ENCODE results near the gene PPP1R26. TPM values are rescaled to one million over a fixed set of nuclear protein-coding genes. Genes with fewer than 3 reads are reported as not detected.
A peak's percentile ranks its signal among the peaks of the same experiment; 100 is the strongest.

PPP1R26 gene
- total RNA-seq, 1 donor from 2014 or later: 50.2 TPM

GRCh38 chr9:135502168-135502872, 22.7 kb downstream of the PPP1R26 start:
- no peaks in the 10 kb centered on the region for H3K9me3 Mint-ChIP-seq (ENCODE audit: low read depth)
- peaks cover 2% of the 10 kb centered on the region for H3K36me3 Mint-ChIP-seq (ENCODE audit: insufficient read depth)
- H3K4me3 Mint-ChIP-seq (ENCODE audit: low read depth): peak overlapping the region; percentile 91
- H3K4me1 Mint-ChIP-seq (ENCODE audit: low read depth): peaks cover 12% of the 10 kb centered on the region
- no peaks in the 10 kb centered on the region for H3K27me3 Mint-ChIP-seq
- no peak overlapping the region for H3K27ac Mint-ChIP-seq
- no peak for DNase-seq (ENCODE audit: low spot score, unreplicated experiment)
- no peak for TF ChIP-seq CTCF (IDR thresholded peaks at IDR 0.05; ENCODE audit: unreplicated experiment)

GRCh38 chr9:135502873-135503321, 23.3 kb downstream of the PPP1R26 start:
- no peak for TF ChIP-seq CTCF (IDR thresholded peaks at IDR 0.05; ENCODE audit: unreplicated experiment)
- H3K27ac Mint-ChIP-seq: no peak overlapping the region
- DNase-seq (ENCODE audit: low spot score, unreplicated experiment): no peak
- peak overlapping the region; percentile 37 for H3K4me3 Mint-ChIP-seq (ENCODE audit: low read depth)
- H3K27me3 Mint-ChIP-seq: no peaks in the 10 kb centered on the region
- peaks cover 2% of the 10 kb centered on the region for H3K36me3 Mint-ChIP-seq (ENCODE audit: insufficient read depth)
- peaks cover 12% of the 10 kb centered on the region for H3K4me1 Mint-ChIP-seq (ENCODE audit: low read depth)
- no peaks in the 10 kb centered on the region for H3K9me3 Mint-ChIP-seq (ENCODE audit: low read depth)

GRCh38 chr9:135503371-135504261, 24.0 kb downstream of the PPP1R26 start:
- Mint-ChIP-seq H3K27me3 (no peaks in the 10 kb centered on the region), H3K27ac (no peak overlapping the region), H3K4me1 (ENCODE audit: low read depth) (peaks cover 12% of the 10 kb centered on the region), H3K4me3 (ENCODE audit: low read depth) (peak overlapping the region; percentile 41), H3K9me3 (ENCODE audit: low read depth) (no peaks in the 10 kb centered on the region), H3K36me3 (ENCODE audit: insufficient read depth) (peaks cover 2% of the 10 kb centered on the region)
- DNase-seq (ENCODE audit: low spot score, unreplicated experiment): no peak
- TF ChIP-seq CTCF (IDR thresholded peaks at IDR 0.05; ENCODE audit: unreplicated experiment): no peak

DNA sequence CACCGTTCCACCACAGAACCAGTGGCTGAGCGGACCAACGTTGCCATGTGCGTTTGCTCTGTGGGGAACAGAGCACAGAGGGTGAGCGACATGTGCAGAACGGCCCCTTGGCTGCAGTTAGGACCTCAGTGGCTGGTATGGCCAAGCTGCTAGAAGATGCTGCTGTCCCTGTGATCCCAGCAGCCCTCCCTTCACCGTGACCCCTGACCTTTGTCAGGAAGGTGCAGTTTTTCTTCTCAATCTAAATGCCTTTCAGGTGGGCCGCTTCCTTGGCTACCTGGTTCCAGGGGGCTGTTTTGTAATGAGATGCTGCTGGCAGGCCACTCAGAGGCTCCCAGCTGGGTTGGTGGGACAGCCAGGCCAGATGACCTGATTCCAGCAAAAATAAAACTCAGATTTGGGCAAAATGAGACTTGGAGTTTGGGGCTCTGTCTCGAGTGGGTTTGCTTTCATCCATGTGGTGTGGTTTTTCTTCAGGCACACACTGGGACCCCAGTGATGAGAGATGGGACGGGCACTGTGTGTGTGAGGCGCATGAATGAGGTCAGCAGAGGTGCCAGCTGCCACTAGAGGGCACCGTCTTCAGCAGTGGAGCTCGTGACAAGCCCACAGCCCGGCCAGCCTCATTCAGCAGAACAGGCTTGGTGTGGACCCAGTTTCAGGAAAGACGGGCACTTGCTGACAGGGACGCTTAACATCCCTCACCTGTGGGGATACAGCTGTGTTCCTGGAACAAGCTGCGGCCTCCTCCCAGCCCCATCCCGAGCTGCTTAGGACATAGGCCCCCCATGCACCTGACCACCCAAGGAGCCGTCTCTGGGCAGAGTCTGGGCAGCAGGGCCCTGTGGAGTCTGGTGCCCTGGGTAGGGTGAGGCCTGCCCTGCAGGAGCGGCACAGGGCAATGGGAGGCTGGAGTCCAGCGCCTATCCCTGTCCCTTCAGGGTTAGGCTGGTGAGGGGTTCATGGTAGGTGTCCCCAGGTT, 25.0 kb downstream of the PPP1R26 start:
- TF ChIP-seq CTCF (IDR thresholded peaks at IDR 0.05; ENCODE audit: unreplicated experiment): peak; percentile 75
- Mint-ChIP-seq H3K36me3 (ENCODE audit: insufficient read depth) (peaks cover 2% of the 10 kb centered on the region), H3K27me3 (peaks cover 5% of the 10 kb centered on the region), H3K4me3 (ENCODE audit: low read depth) (peak overlapping the region; percentile 19), H3K9me3 (ENCODE audit: low read depth) (peaks cover 4% of the 10 kb centered on the region), H3K4me1 (ENCODE audit: low read depth) (peaks cover 7% of the 10 kb centered on the region), H3K27ac (no peak overlapping the region)
- DNase-seq (ENCODE audit: low spot score, unreplicated experiment): peak; percentile 39

All from progenitor cell of endocrine pancreas (in vitro differentiated cells).